22Rv1 (cell line): ENCODE measurements around the gene ZNF431.
"Not testable (repeated sequence)": the region's sequence is repeated elsewhere in the genome, so short reads cannot be mapped to it uniquely, and the experiment has no call there.

Experiments
- H3K27ac ChIP-seq: fragments of 450-650 bp; 2 replicates; pipeline ENCODE4 v1.5.1; 2017
- CTCF ChIP-seq: fragments of 450-650 bp; IDR thresholded peaks from 2 replicates; pipeline ENCODE4 v1.5.1; 2017; ENCODE audit warnings: mild to moderate bottlenecking
- ZFX ChIP-seq: fragments of 450-650 bp; IDR thresholded peaks from 2 replicates; pipeline ENCODE4 v1.6.1; 2017; ENCODE audit warnings: antibody characterized with exemption, borderline replicate concordance

The ZNF431 gene

DNA sequence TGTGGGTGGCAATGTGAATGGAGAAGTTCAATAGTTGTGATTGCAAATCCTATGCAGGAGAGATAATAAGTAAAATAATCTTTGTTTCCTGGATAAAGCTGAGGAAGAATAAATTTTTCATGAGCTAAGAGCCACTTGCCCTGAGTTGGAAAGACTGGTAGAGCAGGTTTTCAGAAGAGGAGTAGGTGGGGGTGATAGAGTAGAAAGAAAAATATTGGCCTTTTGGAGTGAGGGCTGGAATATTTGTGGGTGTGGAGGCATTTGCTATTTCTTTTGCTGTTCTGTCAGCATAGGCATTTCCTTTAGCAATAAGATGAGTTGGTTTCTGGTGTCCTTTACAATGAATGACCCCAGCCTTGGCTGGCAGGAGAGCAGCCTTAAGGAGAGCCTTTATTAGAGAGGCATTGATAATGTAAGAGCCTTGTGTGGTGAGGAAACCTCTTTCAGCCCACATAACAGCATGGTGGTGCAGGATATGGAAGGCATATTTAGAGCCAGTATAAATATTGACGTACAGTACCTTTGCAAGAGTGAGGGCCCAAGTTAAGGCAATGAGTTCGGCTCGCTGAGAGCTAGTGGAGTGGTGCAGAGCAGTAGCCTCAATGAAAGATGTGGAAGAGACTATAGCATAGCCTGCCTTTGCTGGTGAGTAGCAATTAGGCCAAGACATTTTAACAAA lies 11.6 kb upstream of the ZNF431 start:
- no peak for TF ChIP-seq CTCF
- no peak for TF ChIP-seq ZFX
- H3K27ac ChIP-seq: no peak overlapping the region

- H3K27ac ChIP-seq: no peak overlapping the region
- TF ChIP-seq CTCF (no peak), ZFX (no peak)
Observed at GRCh38 chr19:21133633-21134032, 8.2 kb upstream of the ZNF431 start.

DNA sequence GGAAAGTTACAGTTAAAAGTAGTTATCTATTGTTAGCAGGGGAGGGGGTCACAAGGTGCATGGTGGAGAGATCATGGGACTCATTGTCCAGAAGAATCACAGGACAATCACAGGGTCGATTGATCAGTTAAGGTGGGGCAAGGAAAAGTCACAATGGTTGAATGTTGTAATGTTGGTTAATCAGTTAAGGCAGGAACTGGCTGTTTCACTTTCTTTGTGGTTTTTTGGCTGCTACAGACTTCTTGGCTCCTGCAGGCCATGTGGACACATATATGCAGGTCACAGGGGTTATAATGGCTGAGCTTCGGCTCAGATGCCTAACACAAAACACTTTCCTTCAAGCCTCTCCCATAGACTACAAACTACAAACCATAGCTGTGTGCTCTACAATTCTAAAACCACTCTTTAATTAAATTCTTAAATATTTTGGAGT lies 6.9 kb upstream of the ZNF431 start:
- no peak overlapping the region for H3K27ac ChIP-seq
- TF ChIP-seq ZFX: no peak

- H3K27ac ChIP-seq: no peak overlapping the region
Observed at GRCh38 chr19:21135433-21135832, 6.4 kb upstream of the ZNF431 start.

GRCh38 chr19:21138130-21138529 lies 3.7 kb upstream of the ZNF431 start:
- TF ChIP-seq CTCF (no peak), ZFX (no peak)
- H3K27ac ChIP-seq: no peak overlapping the region

More at GRCh38 chr19:21135433-21135832, 6.4 kb upstream of the ZNF431 start:
- TF ChIP-seq CTCF (no peak), ZFX (no peak)

- not testable (repeated sequence) for H3K27ac ChIP-seq
Observed at GRCh38 chr19:21141006-21141405, 834 bp upstream of the ZNF431 start.

GRCh38 chr19:21143428-21143827 lies 1.6 kb downstream of the ZNF431 start:
- TF ChIP-seq ZFX (no peak), CTCF (no peak)
- no peak overlapping the region for H3K27ac ChIP-seq

DNA sequence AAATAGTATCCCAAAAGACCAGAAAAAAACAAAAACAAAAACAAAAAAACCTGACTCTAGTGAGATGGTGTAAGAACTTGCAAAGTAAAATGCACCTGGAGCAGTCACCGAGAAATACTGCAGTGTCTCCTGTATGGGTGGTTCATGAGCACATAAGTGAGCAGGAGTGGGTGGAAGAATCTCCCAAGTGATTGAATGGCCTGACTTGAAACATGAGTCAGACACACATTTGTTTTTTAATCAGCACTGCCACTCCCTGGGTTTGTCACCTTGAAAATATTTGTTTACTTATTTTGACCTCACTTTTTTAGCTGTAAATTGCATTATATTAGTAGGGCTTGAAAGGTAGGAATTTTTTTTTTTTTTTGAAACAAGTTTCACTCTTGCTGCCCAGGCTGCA lies 2.0 kb downstream of the ZNF431 start:
- H3K27ac ChIP-seq: no peak overlapping the region
- TF ChIP-seq CTCF: no peak
- no peak for TF ChIP-seq ZFX
